ENCODE results near the gene KRTAP10-2. TPM values are rescaled to one million over a fixed set of nuclear protein-coding genes. Genes with fewer than 3 reads are reported as not detected.
"Not testable (repeated sequence)": the region's sequence is repeated elsewhere in the genome, so short reads cannot be mapped to it uniquely, and the experiment has no call there.

KRTAP10-2 gene
- total RNA-seq, 1 donor from 2014 or later = not detected

- H3K4me1 Mint-ChIP-seq (ENCODE audit: unreplicated experiment) = peaks cover 3% of the 10 kb centered on the region
- no peak overlapping the region for H3K4me3 Mint-ChIP-seq (ENCODE audit: unreplicated experiment)
- no peak for DNase-seq (ENCODE audit: extremely low spot score, unreplicated experiment)
- H3K27ac Mint-ChIP-seq (ENCODE audit: unreplicated experiment) = no peak overlapping the region
- no peaks in the 10 kb centered on the region for H3K9me3 Mint-ChIP-seq (ENCODE audit: unreplicated experiment)
- H3K36me3 Mint-ChIP-seq (ENCODE audit: unreplicated experiment) = no peaks in the 10 kb centered on the region
- no peak for TF ChIP-seq CTCF (IDR thresholded peaks at IDR 0.05)
- peaks cover 8% of the 10 kb centered on the region for H3K27me3 Mint-ChIP-seq (ENCODE audit: unreplicated experiment)
Measured at GRCh38 chr21:44506279-44507255, 44.7 kb downstream of the KRTAP10-2 start.

GRCh38 chr21:44505673-44506278, 45.5 kb downstream of the KRTAP10-2 start:
- Mint-ChIP-seq H3K4me1 (ENCODE audit: unreplicated experiment) (peaks cover 3% of the 10 kb centered on the region), H3K27me3 (ENCODE audit: unreplicated experiment) (peaks cover 8% of the 10 kb centered on the region), H3K9me3 (ENCODE audit: unreplicated experiment) (no peaks in the 10 kb centered on the region), H3K27ac (ENCODE audit: unreplicated experiment) (no peak overlapping the region), H3K36me3 (ENCODE audit: unreplicated experiment) (no peaks in the 10 kb centered on the region), H3K4me3 (ENCODE audit: unreplicated experiment) (no peak overlapping the region)
- no peak for TF ChIP-seq CTCF (IDR thresholded peaks at IDR 0.05)
- no peak for DNase-seq (ENCODE audit: extremely low spot score, unreplicated experiment)

- no peak overlapping the region for H3K4me3 Mint-ChIP-seq (ENCODE audit: unreplicated experiment)
- no peak for TF ChIP-seq CTCF (IDR thresholded peaks at IDR 0.05)
Measured at GRCh38 chr21:44503901-44504399, 47.4 kb downstream of the KRTAP10-2 start.

GRCh38 chr21:44503006-44503889, 48.1 kb downstream of the KRTAP10-2 start:
- not testable (repeated sequence) for H3K9me3 Mint-ChIP-seq (ENCODE audit: unreplicated experiment); H3K27me3 Mint-ChIP-seq (ENCODE audit: unreplicated experiment); DNase-seq (ENCODE audit: extremely low spot score, unreplicated experiment); H3K4me1 Mint-ChIP-seq (ENCODE audit: unreplicated experiment); H3K36me3 Mint-ChIP-seq (ENCODE audit: unreplicated experiment); H3K4me3 Mint-ChIP-seq (ENCODE audit: unreplicated experiment); H3K27ac Mint-ChIP-seq (ENCODE audit: unreplicated experiment)

More at GRCh38 chr21:44503901-44504399, 47.4 kb downstream of the KRTAP10-2 start:
- H3K9me3 Mint-ChIP-seq (ENCODE audit: unreplicated experiment) = no peaks in the 10 kb centered on the region
- no peak overlapping the region for H3K27ac Mint-ChIP-seq (ENCODE audit: unreplicated experiment)
- H3K36me3 Mint-ChIP-seq (ENCODE audit: unreplicated experiment) = no peaks in the 10 kb centered on the region
- DNase-seq (ENCODE audit: extremely low spot score, unreplicated experiment) = no peak
- H3K4me1 Mint-ChIP-seq (ENCODE audit: unreplicated experiment) = peaks cover 3% of the 10 kb centered on the region
- peaks cover 8% of the 10 kb centered on the region for H3K27me3 Mint-ChIP-seq (ENCODE audit: unreplicated experiment)

GRCh38 chr21:44502171-44502958, 48.9 kb downstream of the KRTAP10-2 start:
- Mint-ChIP-seq H3K4me1 (ENCODE audit: unreplicated experiment) (peaks cover 3% of the 10 kb centered on the region), H3K27me3 (ENCODE audit: unreplicated experiment) (peaks cover 11% of the 10 kb centered on the region), H3K9me3 (ENCODE audit: unreplicated experiment) (no peaks in the 10 kb centered on the region), H3K27ac (ENCODE audit: unreplicated experiment) (no peak overlapping the region), H3K4me3 (ENCODE audit: unreplicated experiment) (no peak overlapping the region), H3K36me3 (ENCODE audit: unreplicated experiment) (no peaks in the 10 kb centered on the region)
- no peak for TF ChIP-seq CTCF (IDR thresholded peaks at IDR 0.05)
- DNase-seq (ENCODE audit: extremely low spot score, unreplicated experiment) = no peak
